H9 (cell line): ENCODE measurements around the gene MECP2. TPM values are rescaled to one million over a fixed set of nuclear protein-coding genes. Genes with fewer than 3 reads are reported as not detected.

Source experiments
- DNase-seq: peaks from one replicate; pipeline ENCODE4 v3.0.0-alpha.2; 2017
- H2AFZ ChIP-seq: one replicate; pipeline ENCODE4 v1.6.1; 2013; ENCODE audit warnings: mild to moderate bottlenecking, low read length, control low read depth, moderate library complexity
- H2AK5ac ChIP-seq: 2 replicates; pipeline ENCODE4 v1.6.1; 2013; ENCODE audit warnings: low read length, control low read depth, mixed read lengths; ENCODE audit not compliant: insufficient read length
- H2BK120ac ChIP-seq: one replicate; pipeline ENCODE4 v1.6.1; 2013; ENCODE audit warnings: low read depth, mild to moderate bottlenecking, low read length, control low read depth, inconsistent platforms; ENCODE audit not compliant: poor library complexity, severe bottlenecking
- H2BK12ac ChIP-seq: 2 replicates; pipeline ENCODE4 v1.6.1; 2013; ENCODE audit warnings: low read length, control low read depth, mixed read lengths, low read depth; ENCODE audit not compliant: insufficient read length
- H2BK15ac ChIP-seq: 2 replicates; pipeline ENCODE4 v1.6.1; 2013; ENCODE audit warnings: low read depth, low read length, control low read depth
- H2BK20ac ChIP-seq: one replicate; pipeline ENCODE4 v1.6.1; 2013; ENCODE audit warnings: low read depth, mild to moderate bottlenecking, low read length, control low read depth, inconsistent platforms; ENCODE audit not compliant: poor library complexity, severe bottlenecking
- H2BK5ac ChIP-seq: 2 replicates; pipeline ENCODE4 v1.6.1; 2013; ENCODE audit warnings: low read length, control low read depth, mixed read lengths; ENCODE audit not compliant: insufficient read length
- H3K14ac ChIP-seq: 2 replicates; pipeline ENCODE4 v1.6.1; 2013; ENCODE audit warnings: low read length, control low read depth; ENCODE audit not compliant: insufficient read depth
- H3K18ac ChIP-seq: 2 replicates; pipeline ENCODE4 v1.6.1; 2013; ENCODE audit warnings: low read depth, mild to moderate bottlenecking, mixed read lengths, low read length, control low read depth; ENCODE audit not compliant: insufficient read length
- H3K23ac ChIP-seq: 2 replicates; pipeline ENCODE4 v1.6.1; 2013; ENCODE audit warnings: low read length, control low read depth, mixed read lengths, low read depth; ENCODE audit not compliant: insufficient read length
- H3K23me2 ChIP-seq: 2 replicates; pipeline ENCODE4 v1.6.1; 2013; ENCODE audit warnings: low read depth, mild to moderate bottlenecking, mixed read lengths, low read length, control low read depth; ENCODE audit not compliant: insufficient read length, poor library complexity, severe bottlenecking
- H3K27ac ChIP-seq: 2 replicates; pipeline ENCODE4 v1.5.1; 2013; ENCODE audit warnings: low read length, control low read depth, mixed read lengths, low read depth; ENCODE audit not compliant: insufficient read length
- H3K27me3 ChIP-seq: 2 replicates; pipeline ENCODE4 v1.6.1; 2013; ENCODE audit warnings: low read length, control low read depth, inconsistent platforms; ENCODE audit not compliant: insufficient read depth
- H3K4ac ChIP-seq: 2 replicates; pipeline ENCODE4 v1.6.1; 2013; ENCODE audit warnings: low read depth, mild to moderate bottlenecking, control low read depth, inconsistent platforms, low read length, moderate library complexity
- H3K4me1 ChIP-seq: 2 replicates; pipeline ENCODE4 v1.6.1; 2013; ENCODE audit warnings: low read length, control low read depth, inconsistent platforms; ENCODE audit not compliant: insufficient read depth
- H3K4me2 ChIP-seq: 2 replicates; pipeline ENCODE4 v1.6.1; 2013; ENCODE audit warnings: low read length, control low read depth, mixed read lengths; ENCODE audit not compliant: insufficient read length, insufficient read depth
- H3K56ac ChIP-seq: 2 replicates; pipeline ENCODE4 v1.6.1; 2013; ENCODE audit warnings: low read depth, mild to moderate bottlenecking, mixed read lengths, low read length, control low read depth; ENCODE audit not compliant: insufficient read length
- H3K79me1 ChIP-seq: 2 replicates; pipeline ENCODE4 v1.6.1; 2013; ENCODE audit warnings: low read depth, mild to moderate bottlenecking, moderate library complexity, low read length, control low read depth, inconsistent platforms; ENCODE audit not compliant: insufficient read depth, poor library complexity, severe bottlenecking
- H3K79me2 ChIP-seq: 2 replicates; pipeline ENCODE4 v1.6.1; 2013; ENCODE audit warnings: low read length, control low read depth, inconsistent platforms; ENCODE audit not compliant: insufficient read depth
- H3K9ac ChIP-seq: 2 replicates; pipeline ENCODE4 v1.6.1; 2013; ENCODE audit warnings: low read length, control low read depth, mixed read lengths; ENCODE audit not compliant: insufficient read length; ENCODE audit errors: extremely low read depth
- H3K9me3 ChIP-seq: one replicate; pipeline ENCODE4 v1.6.1; 2013; ENCODE audit warnings: low read depth, low read length, inconsistent platforms; ENCODE audit not compliant: control insufficient read depth
- H3T11ph ChIP-seq: one replicate; pipeline ENCODE4 v1.6.1; 2013; ENCODE audit warnings: mild to moderate bottlenecking, low read length, control low read depth, inconsistent platforms
- H4K20me1 ChIP-seq: one replicate; pipeline ENCODE4 v1.6.1; 2013; ENCODE audit not compliant: control insufficient read depth, insufficient read length, insufficient read depth
- H4K5ac ChIP-seq: 2 replicates; pipeline ENCODE4 v1.6.1; 2013; ENCODE audit warnings: low read depth, mild to moderate bottlenecking, mixed read lengths, low read length, control low read depth; ENCODE audit not compliant: insufficient read length
- H4K8ac ChIP-seq: replicated peaks from 2 replicates; pipeline ENCODE4 v1.6.1; 2013; ENCODE audit warnings: low read length, control low read depth, mixed read lengths, low read depth; ENCODE audit not compliant: insufficient read length
- H4K91ac ChIP-seq: 2 replicates; pipeline ENCODE4 v1.6.1; 2013; ENCODE audit warnings: low read depth, mild to moderate bottlenecking, moderate library complexity, mixed read lengths, low read length, control low read depth; ENCODE audit not compliant: insufficient read length
- H3K27ac Mint-ChIP-seq, 3 experiments: 2 replicates in 2 of 3; 3 replicates in 1 of 3; pipeline ENCODE4 v1.8.0; 2020 to 2021; ENCODE audit warnings: mixed read lengths in 3 of 3, mild to moderate bottlenecking in 1 of 3, moderate library complexity in 1 of 3
- H3K27me3 Mint-ChIP-seq: 2 replicates; pipeline ENCODE4 v1.8.0; 2021; ENCODE audit warnings: low read depth, mild to moderate bottlenecking, moderate library complexity, mixed read lengths
- H3K36me3 Mint-ChIP-seq, 3 experiments: 2 replicates in 2 of 3; 3 replicates in 1 of 3; pipeline ENCODE4 v1.8.0; 2020 to 2021; ENCODE audit warnings: low read depth in 3 of 3, mixed read lengths in 3 of 3; ENCODE audit not compliant: insufficient read depth in 1 of 3
- H3K4me1 Mint-ChIP-seq, 2 experiments: 2 replicates each; pipeline ENCODE4 v1.8.0; 2020; ENCODE audit warnings: mixed read lengths in 2 of 2
- H3K4me3 Mint-ChIP-seq, 2 experiments: 2 replicates in 1 of 2; 3 replicates in 1 of 2; pipeline ENCODE4 v1.8.0; 2020 to 2021; ENCODE audit warnings: mild to moderate bottlenecking in 2 of 2, mixed read lengths in 2 of 2, moderate library complexity in 1 of 2
- H3K9me3 Mint-ChIP-seq, 2 experiments: 2 replicates in 1 of 2; 3 replicates in 1 of 2; pipeline ENCODE4 v1.8.0; 2020; ENCODE audit warnings: mild to moderate bottlenecking in 2 of 2, mixed read lengths in 2 of 2, moderate library complexity in 1 of 2
- CTCF ChIP-seq: fragments of 200-600 bp; sonication (generic); conservative IDR thresholded peaks from 3 replicates; pipeline ENCODE4 v1.8.0; 2021; ENCODE audit warnings: antibody characterized with exemption, mild to moderate bottlenecking
- WGBS: extraction: QIAGEN DNeasy Blood & Tissue Kit; methylation state at CpG from one replicate; pipeline ENCODE4 v1.1.7; 2013; ENCODE audit warnings: missing lambda C conversion rate, low lambda C conversion rate, mixed read lengths; ENCODE audit not compliant: insufficient read length; ENCODE audit errors: extremely low coverage; 5-methylcytosine and 5-hydroxymethylcytosine counted together
- total RNA-seq: library from RNA; stranded (reverse); gene quantifications from 2 replicates; pipeline ENCODE4 v1.2.1, GENCODE V29; 2021

MECP2 gene
- total RNA-seq, 1 experiment from 2014 or later, result 32.2 TPM

GRCh38 chrX:154123241-154124219 lies 26.0 kb upstream of the MECP2 start:
- Histone ChIP-seq H4K91ac (no peak overlapping the region), H2BK120ac (no peak overlapping the region), H4K8ac (no peak overlapping the region), H3K23me2 (no peaks in the 10 kb centered on the region), H2BK15ac (no peak overlapping the region), H3K23ac (no peak overlapping the region), H3K4me1 (no peaks in the 10 kb centered on the region), H3T11ph (no peak overlapping the region), H3K9me3 (peaks cover 13% of the 10 kb centered on the region), H3K79me2 (no peaks in the 10 kb centered on the region), H3K18ac (no peak overlapping the region), H3K27ac (no peak overlapping the region), H3K4me2 (no peak overlapping the region), H2BK5ac (no peak overlapping the region), H3K27me3 (no peaks in the 10 kb centered on the region), H2BK12ac (no peak overlapping the region), H2BK20ac (no peak overlapping the region), H2AFZ (no peak overlapping the region), H4K5ac (no peak overlapping the region), H3K4ac (no peak overlapping the region), H3K9ac (no peak overlapping the region), H2AK5ac (no peak overlapping the region), H3K79me1 (no peaks in the 10 kb centered on the region), H4K20me1 (no peaks in the 10 kb centered on the region), H3K14ac (no peak overlapping the region), H3K56ac (no peak overlapping the region)
- Mint-ChIP-seq H3K27me3 (peaks cover 6% of the 10 kb centered on the region), H3K9me3 (peaks cover 82 to 87% of the 10 kb centered on the region in 2 experiments), H3K36me3 (peaks cover 0 to 5% (median 3%) of the 10 kb centered on the region in 3 experiments; a peak in 4 of 7 replicates), H3K4me1 (peaks cover 0 to 3% of the 10 kb centered on the region in 2 experiments; a peak in 1 of 4 replicates), H3K4me3 (no peak overlapping the region), H3K27ac (no peak overlapping the region)
- no peak for DNase-seq
- TF ChIP-seq CTCF, result no peak
- WGBS, result no CpG with 5 or more reads among the region's 22 CpGs
